ENCODE data around the gene DET1. TPM values are rescaled to one million over a fixed set of nuclear protein-coding genes. Genes with fewer than 3 reads are reported as not detected.
A peak's percentile ranks its signal among the peaks of the same experiment; 100 is the strongest.

The DET1 gene
- total and polyA plus RNA-seq, 2 of the 13 experiments (the other 11 are each of a cell fraction or from before 2014, with no cell fraction given), result 2.2 to 4.2 TPM

GRCh38 chr15:88465633-88466224 lies 80.8 kb downstream of the DET1 start:
- ATAC-seq, result peak; percentile 66
- BruUV-seq (replicated peaks), result no TSS peak
- Histone ChIP-seq H3K9ac (ENCODE audit: insufficient read depth, low read depth, low read length) (peak overlapping the region; percentile 89), H3K79me2 (ENCODE audit: insufficient read depth, low read length) (peaks cover 54% of the 10 kb centered on the region), H2AFZ (ENCODE audit: low read length) (no peak overlapping the region), H3K27me3 (ENCODE audit: control insufficient read depth in 1 of 2, insufficient read depth in 2 of 2, low read length in 2 of 2) (peaks cover 0 to 3% of the 10 kb centered on the region in 2 experiments; a peak in 1 of 5 replicates), H3K4me3 (replicated peaks in 1 of 3; ENCODE audit: insufficient read depth in 1 of 3, low read depth in 2 of 3, low read length in 3 of 3) (peak overlapping the region; percentile 86 to 98 (median 91); a peak in 5 of 6 replicates), H3K36me3 (replicated peaks in 1 of 2; ENCODE audit: control insufficient read depth in 1 of 2, insufficient read depth in 2 of 2, low read length in 2 of 2) (peaks cover 2 to 37% of the 10 kb centered on the region in 2 experiments; a peak in 4 of 5 replicates), H3K27ac (ENCODE audit: extremely low read length, insufficient read depth, low read length) (peak overlapping the region; percentile 91), H3K4me1 (ENCODE audit: insufficient read depth, low read length) (peaks cover 55% of the 10 kb centered on the region), H3K9me3 (ENCODE audit: low read length) (no peaks in the 10 kb centered on the region), H3K4me2 (ENCODE audit: low read depth, low read length) (peak overlapping the region; percentile 88), H4K20me1 (ENCODE audit: insufficient read depth, low read length) (no peaks in the 10 kb centered on the region)
- intact Hi-C loops (cut with micrococcal nuclease; ENCODE audit: unreplicated experiment), result loop anchor here (2.0 kb wide), 1 partner anchor 149 kb away; no protein-coding TSS in a partner anchor
- ChIA-PET CTCF (ENCODE audit: low intra/inter-chr PET ratio, low total read pairs) (no interaction called here), POLR2A (interaction anchor here (1.1 to 5.5 kb wide), 6 partner anchors 9 to 156 kb away, joined by 3 to 64 read pairs (median 12); partner anchors contain the start of gene AEN)
- in situ Hi-C loops (cut with HindIII; ENCODE audit: extremely low pct_ligation_motif_present, low pct_unique_long_range_greater_than_20kb), result loop anchor here (5.0 kb wide), 1 partner anchor 152 kb away; no protein-coding TSS in a partner anchor
- FAIRE-seq, result peak; percentile 94
- 94% methylated on average over 4 of the region's 4 CpGs for WGBS (ENCODE audit: low lambda C conversion rate)
- peak; percentile 93 for DNase-seq (ENCODE audit: low spot score)
- TF ChIP-seq KAT2B (IDR thresholded peaks at IDR 0.05; ENCODE audit: borderline replicate concordance, low read depth, low read length) (no peak), MEIS1 (CRISPR knock-in tag; IDR thresholded peaks at IDR 0.05; ENCODE audit: borderline replicate concordance) (peak; percentile 85; the same call in 1 of the 2 replicates), EP300 (IDR thresholded peaks at IDR 0.05; ENCODE audit: low read depth in 2 of 2, low read length in 2 of 2) (peak; percentile 55 to 94; a peak in 3 of 4 replicates), EP300 (CRISPR knock-in tag; IDR thresholded peaks at IDR 0.05; ENCODE audit: borderline replicate concordance) (peak; percentile 85; the same call in 1 of the 2 replicates), GMEB1 (CRISPR knock-in tag; IDR thresholded peaks at IDR 0.05; ENCODE audit: borderline replicate concordance) (peak; percentile 25; the same call in 1 of the 2 replicates), SP140L (CRISPR knock-in tag; IDR thresholded peaks at IDR 0.05; ENCODE audit: borderline replicate concordance) (no peak), HOMEZ (CRISPR knock-in tag; IDR thresholded peaks at IDR 0.05; ENCODE audit: low read depth) (peak; percentile 80; the same call in 1 of the 2 replicates), ZFX (CRISPR knock-in tag; IDR thresholded peaks at IDR 0.05; ENCODE audit: low read depth) (no peak), MTF2 (CRISPR knock-in tag; IDR thresholded peaks at IDR 0.05; ENCODE audit: borderline replicate concordance) (no peak), ZNF597 (CRISPR knock-in tag; IDR thresholded peaks at IDR 0.05) (no peak), HDAC2 (CRISPR knock-in tag; IDR thresholded peaks at IDR 0.05) (peak; percentile 80), ZNF543 (CRISPR knock-in tag; IDR thresholded peaks at IDR 0.05) (peak; percentile 64; the same call in 1 of the 2 replicates)
